ENCODE results near the gene LCN12. TPM values are rescaled to one million over a fixed set of nuclear protein-coding genes. Genes with fewer than 3 reads are reported as not detected.

The LCN12 gene
- total RNA-seq, 4 donors from 2014 or later, result not detected

- H3K36me3 ChIP-seq, result no peaks in the 10 kb centered on the region
- H3K27ac ChIP-seq, result peak overlapping the region in 2 of 4 donors; percentile 54 to 61
- TF ChIP-seq POLR2AphosphoS5 (IDR thresholded peaks at IDR 0.05), result no peak
- no peak for TF ChIP-seq CTCF (IDR thresholded peaks at IDR 0.05)
- TF ChIP-seq EP300 (IDR thresholded peaks at IDR 0.05), result no peak
- TF ChIP-seq POLR2A (IDR thresholded peaks at IDR 0.05), result no peak
- no peak for ATAC-seq
- peak overlapping the region; percentile 27 to 57 for H3K4me3 ChIP-seq
- 20% methylated on average over 3 of the region's 33 CpGs; no CpG with 5 or more reads in 1 of the 2 donors for WGBS, 2 donors (ENCODE audit: low coverage in 1 of 2)
- peaks cover 36% of the 10 kb centered on the region for H3K27me3 ChIP-seq
- H3K9me3 ChIP-seq, result no peaks in the 10 kb centered on the region
- H3K4me1 ChIP-seq, result peaks cover 0 to 40% (median 7%) of the 10 kb centered on the region in 3 donors
Measured at GRCh38 chr9:136977649-136978072, 25.6 kb downstream of the LCN12 start.

- H3K27ac ChIP-seq, result peak overlapping the region in 2 of 4 donors; percentile 54 to 61
- H3K9me3 ChIP-seq, result no peaks in the 10 kb centered on the region
- TF ChIP-seq POLR2A (IDR thresholded peaks at IDR 0.05) (no peak), POLR2AphosphoS5 (IDR thresholded peaks at IDR 0.05) (no peak), EP300 (IDR thresholded peaks at IDR 0.05) (no peak), CTCF (IDR thresholded peaks at IDR 0.05) (no peak)
- no peaks in the 10 kb centered on the region for H3K36me3 ChIP-seq
- peak overlapping the region; percentile 27 to 57 for H3K4me3 ChIP-seq
- H3K4me1 ChIP-seq, result peaks cover 0 to 40% (median 7%) of the 10 kb centered on the region in 3 donors
- no CpG with 5 or more reads among the region's 78 CpGs for WGBS, 2 donors (ENCODE audit: low coverage in 1 of 2)
- ATAC-seq, result peak; percentile 37
- H3K27me3 ChIP-seq, result peaks cover 43% of the 10 kb centered on the region
Measured at GRCh38 chr9:136978073-136978864, 26.2 kb downstream of the LCN12 start.

GRCh38 chr9:136978865-136979544, 26.9 kb downstream of the LCN12 start:
- Histone ChIP-seq H3K27ac (no peak overlapping the region), H3K36me3 (no peaks in the 10 kb centered on the region), H3K4me1 (peaks cover 0 to 40% (median 7%) of the 10 kb centered on the region in 3 donors), H3K4me3 (no peak overlapping the region), H3K9me3 (no peaks in the 10 kb centered on the region), H3K27me3 (peaks cover 50% of the 10 kb centered on the region)
- WGBS, 2 donors (ENCODE audit: low coverage in 1 of 2), result 100% methylated on average over 1 of the region's 41 CpGs; no CpG with 5 or more reads in 1 of the 2 donors
- TF ChIP-seq EP300 (IDR thresholded peaks at IDR 0.05), result no peak
- TF ChIP-seq POLR2AphosphoS5 (IDR thresholded peaks at IDR 0.05), result no peak
- no peak for TF ChIP-seq CTCF (IDR thresholded peaks at IDR 0.05)
- no peak for TF ChIP-seq POLR2A (IDR thresholded peaks at IDR 0.05)
- no peak for ATAC-seq

GRCh38 chr9:136979769-136980587, 27.9 kb downstream of the LCN12 start:
- Histone ChIP-seq H3K9me3 (no peaks in the 10 kb centered on the region), H3K27me3 (peaks cover 60% of the 10 kb centered on the region), H3K27ac (no peak overlapping the region), H3K4me1 (peaks cover 0 to 44% (median 7%) of the 10 kb centered on the region in 3 donors), H3K4me3 (no peak overlapping the region), H3K36me3 (no peaks in the 10 kb centered on the region)
- no peak for ATAC-seq
- TF ChIP-seq CTCF (IDR thresholded peaks at IDR 0.05), result no peak
- no peak for TF ChIP-seq EP300 (IDR thresholded peaks at IDR 0.05)
- no peak for TF ChIP-seq POLR2AphosphoS5 (IDR thresholded peaks at IDR 0.05)
- no peak for TF ChIP-seq POLR2A (IDR thresholded peaks at IDR 0.05)
- 40% methylated on average over 1 of the region's 26 CpGs; no CpG with 5 or more reads in 1 of the 2 donors for WGBS, 2 donors (ENCODE audit: low coverage in 1 of 2)

Measured in gastroesophageal sphincter (tissue), 4 donors.